HL-60 (cell line): Measurements from ENCODE around the gene SIL1.

Experiments
- DNase-seq, 2 experiments: peaks; one replicate each; pipeline ENCODE4 v3.0.0-alpha.2; 2010 to 2020; ENCODE audit warnings: low read depth in 1 of 2, low spot score in 1 of 2
- H3K27ac ChIP-seq: fragments of 250-450 bp; sonication (Bioruptor Pico); replicated peaks from 2 replicates; pipeline ENCODE4 v1.5.1; 2020; ENCODE audit warnings: mild to moderate bottlenecking, moderate library complexity
- H3K27me3 ChIP-seq: fragments of 250-450 bp; sonication (Bioruptor Pico); 2 replicates; pipeline ENCODE4 v1.5.1; 2021; ENCODE audit warnings: mild to moderate bottlenecking, moderate library complexity; ENCODE audit not compliant: insufficient read depth, poor library complexity, severe bottlenecking
- H3K4me3 ChIP-seq: replicated peaks from 2 replicates; pipeline ENCODE4 v1.5.1; 2011; ENCODE audit warnings: mild to moderate bottlenecking, control low read depth, low read length; ENCODE audit not compliant: insufficient read depth
- CTCF ChIP-seq: IDR thresholded peaks from one replicate; pipeline ENCODE4 v1.5.1; 2011; ENCODE audit warnings: low read length, control low read depth, inconsistent platforms; ENCODE audit not compliant: insufficient read depth
- GABPA ChIP-seq: IDR thresholded peaks from 2 replicates; pipeline ENCODE4 v1.6.1; 2012; ENCODE audit warnings: low read depth
- POLR2AphosphoS5 ChIP-seq: IDR thresholded peaks from 2 replicates; pipeline ENCODE4 v1.6.1; 2012; ENCODE audit warnings: low read depth
- REST ChIP-seq: IDR thresholded peaks from 2 replicates; pipeline ENCODE4 v1.6.1; 2012; ENCODE audit warnings: low read depth; ENCODE audit not compliant: insufficient replicate concordance
- SPI1 ChIP-seq: IDR thresholded peaks from 2 replicates; pipeline ENCODE4 v1.6.1; 2012; ENCODE audit warnings: low read depth, mild to moderate bottlenecking, borderline replicate concordance

SIL1 gene

GRCh38 chr5:139064613-139065012 lies 133.6 kb downstream of the SIL1 start:
- Histone ChIP-seq H3K27me3 (no peaks in the 10 kb centered on the region), H3K27ac (no peak overlapping the region), H3K4me3 (no peak overlapping the region)
- no peak for DNase-seq
- TF ChIP-seq GABPA (no peak), CTCF (no peak), SPI1 (no peak), REST (no peak), POLR2AphosphoS5 (no peak)

GRCh38 chr5:139063664-139064054 lies 134.5 kb downstream of the SIL1 start:
- no peak overlapping the region for H3K27ac ChIP-seq
- H3K27me3 ChIP-seq, result no peaks in the 10 kb centered on the region
- H3K4me3 ChIP-seq, result no peak overlapping the region
- TF ChIP-seq CTCF (no peak), POLR2AphosphoS5 (no peak), SPI1 (no peak), REST (no peak), GABPA (no peak)
- DNase-seq, result no peak

GRCh38 chr5:139062910-139063663 lies 135.1 kb downstream of the SIL1 start:
- TF ChIP-seq SPI1 (no peak), REST (no peak), GABPA (no peak), CTCF (no peak), POLR2AphosphoS5 (no peak)
- no peak overlapping the region for H3K4me3 ChIP-seq
- no peak overlapping the region for H3K27ac ChIP-seq
- H3K27me3 ChIP-seq, result no peaks in the 10 kb centered on the region
- DNase-seq, result no peak
